ENCODE measurements around the gene MAGEB17. TPM values are rescaled to one million over a fixed set of nuclear protein-coding genes. Genes with fewer than 3 reads are reported as not detected.

The MAGEB17 gene, protein sequence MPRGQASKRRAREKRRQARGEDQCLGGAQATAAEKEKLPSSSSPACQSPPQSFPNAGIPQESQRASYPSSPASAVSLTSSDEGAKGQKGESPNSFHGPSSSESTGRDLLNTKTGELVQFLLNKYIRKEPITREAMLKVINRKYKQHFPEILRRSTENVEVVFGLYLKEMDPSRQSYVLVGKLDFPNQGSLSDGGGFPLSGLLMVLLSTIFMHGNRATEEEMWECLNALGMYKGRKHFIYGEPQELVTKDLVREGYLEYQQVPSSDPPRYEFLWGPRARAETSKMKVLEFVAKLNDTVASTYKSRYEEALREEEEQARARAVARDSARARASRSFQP
- total RNA-seq (2022; extraction: Qiagen RNA extraction): not detected in 5 replicates

DNA sequence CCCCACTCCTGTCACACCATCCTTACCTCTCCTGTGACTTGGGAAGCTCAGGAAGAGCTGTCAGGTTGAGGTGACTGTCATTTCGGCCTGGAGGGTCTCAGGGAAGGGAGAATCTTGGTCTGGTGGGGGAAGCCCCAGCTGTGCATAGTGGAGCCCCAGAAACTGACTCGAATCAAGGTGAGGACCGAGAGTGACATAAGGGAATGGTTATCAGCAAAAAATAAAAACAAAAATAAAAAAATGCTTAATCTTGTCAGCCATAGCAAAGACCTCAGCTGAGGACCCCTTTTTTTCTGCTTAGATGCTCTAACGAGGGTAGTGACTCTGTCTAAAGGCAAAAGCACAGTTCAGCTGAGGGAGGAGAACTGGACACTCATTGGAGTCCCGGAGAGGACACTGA lies at the start of gene MAGEB17:
MAGEB17 (plus strand) TSS at position 301 of the 400 bp plus-strand sequence. CDS start 2,902 bp downstream, outside the sequence.

DNA sequence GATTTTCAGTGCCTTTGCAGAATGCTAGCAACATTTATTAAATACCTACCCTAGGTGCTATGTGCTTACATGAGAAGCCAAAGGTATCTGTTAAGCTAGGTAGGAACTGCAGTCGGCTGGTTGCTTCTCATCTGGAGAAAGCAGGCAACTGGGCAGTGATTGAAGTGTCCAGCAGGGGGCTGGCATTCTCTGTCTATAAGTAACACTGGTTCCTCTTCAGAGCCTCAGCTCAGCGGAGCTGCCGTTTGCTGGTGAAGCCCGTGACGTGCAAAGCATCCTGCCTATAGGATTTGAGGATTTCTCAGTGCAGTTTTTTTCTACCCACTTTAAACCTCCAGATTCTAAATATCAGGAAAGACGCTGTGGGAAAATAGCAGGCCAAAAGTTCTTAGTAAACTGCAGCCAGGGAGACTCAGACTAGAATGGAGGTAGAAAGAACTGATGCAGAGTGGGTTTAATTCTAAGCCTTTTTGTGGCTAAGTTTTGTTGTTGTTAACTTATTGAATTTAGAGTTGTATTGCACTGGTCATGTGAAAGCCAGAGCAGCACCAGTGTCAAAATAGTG lies 44.0 kb upstream of the MAGEB17 start, which contains the start of gene GRPR:
GRPR (plus strand) TSS at position 344 of the 565 bp plus-strand sequence. CDS start 389 bp downstream, outside the sequence.

Other genes starting within 250 kb of the MAGEB17 start
- gene GRPR, start 43.9 kb upstream of the MAGEB17 start, total RNA-seq (2022; extraction: Qiagen RNA extraction): 0.06 TPM in 1 of 5 replicates, not detected in the others